SU-DHL-6 (cell line): ENCODE results near the gene PPM1G.
A peak's percentile ranks its signal among the peaks of the same experiment; 100 is the strongest.
"Not testable (repeated sequence)": the region's sequence is repeated elsewhere in the genome, so short reads cannot be mapped to it uniquely, and the experiment has no call there.

Experiments used
- H2AFZ ChIP-seq: fragments of 200-600 bp; sonication (generic); 2 replicates; pipeline ENCODE4 v1.6.1; 2014; ENCODE audit warnings: low read depth, mild to moderate bottlenecking, moderate library complexity, mixed read lengths, antibody characterized with exemption, low read length; ENCODE audit not compliant: severe bottlenecking
- H3F3A ChIP-seq: fragments of 200-600 bp; shearing (Covaris generic); 2 replicates; pipeline ENCODE4 v1.6.0; 2016; ENCODE audit warnings: antibody characterized with exemption, mild to moderate bottlenecking; ENCODE audit not compliant: insufficient read depth
- H3K27ac ChIP-seq: fragments of 200-600 bp; sonication (generic); 2 replicates; pipeline ENCODE4 v1.5.1; 2016; ENCODE audit warnings: low read depth, mild to moderate bottlenecking, low read length, moderate library complexity, mixed read lengths
- H3K27me3 ChIP-seq: fragments of 200-600 bp; sonication (generic), shearing (Covaris generic); 2 replicates; pipeline ENCODE4 v1.6.0; 2014; ENCODE audit warnings: mild to moderate bottlenecking, low read length
- H3K36me3 ChIP-seq: fragments of 200-600 bp; sonication (generic); 2 replicates; pipeline ENCODE4 v1.6.1; 2014; ENCODE audit warnings: mild to moderate bottlenecking, low read length, mixed read lengths
- H3K4me2 ChIP-seq: fragments of 300-600, 200-600 bp; shearing (Covaris generic), sonication (generic); 2 replicates; pipeline ENCODE4 v1.6.0; 2014; ENCODE audit warnings: low read length, low read depth, mild to moderate bottlenecking; ENCODE audit not compliant: poor library complexity, severe bottlenecking
- H3K4me3 ChIP-seq: fragments of 200-600 bp; sonication (generic); 2 replicates; pipeline ENCODE4 v1.5.1; 2014; ENCODE audit warnings: antibody characterized with exemption, low read length, mild to moderate bottlenecking, mixed read lengths; ENCODE audit not compliant: insufficient read depth, poor library complexity, severe bottlenecking
- H3K79me2 ChIP-seq: fragments of 200-600 bp; sonication (generic); 2 replicates; pipeline ENCODE4 v1.6.1; 2014; ENCODE audit warnings: mild to moderate bottlenecking, low read length, moderate library complexity; ENCODE audit not compliant: insufficient read depth
- H3K9ac ChIP-seq: fragments of 200-600 bp; sonication (generic); 2 replicates; pipeline ENCODE4 v1.7.0; 2014; ENCODE audit warnings: mild to moderate bottlenecking, low read length
- H3K9me2 ChIP-seq: fragments of 200-600 bp; sonication (generic); replicated peaks from 2 replicates; pipeline ENCODE4 v1.6.1; 2014; ENCODE audit warnings: low read length; ENCODE audit not compliant: insufficient read depth
- H3K9me3 ChIP-seq: fragments of 200-600 bp; sonication (generic); 2 replicates; pipeline ENCODE4 v1.6.1; 2014; ENCODE audit warnings: low read length, mixed read lengths; ENCODE audit not compliant: insufficient read depth
- H4K20me1 ChIP-seq: fragments of 200-600 bp; sonication (generic); 2 replicates; pipeline ENCODE4 v1.6.1; 2014; ENCODE audit warnings: low read depth, mild to moderate bottlenecking, antibody characterized with exemption, low read length, moderate library complexity, mixed read lengths
- CTCF ChIP-seq: fragments of 200-600 bp; sonication (generic); IDR thresholded peaks from one replicate; pipeline ENCODE4 v1.5.1; 2017; ENCODE audit warnings: antibody characterized with exemption, mild to moderate bottlenecking, low read length, moderate library complexity; ENCODE audit not compliant: insufficient read depth, poor library complexity, severe bottlenecking
- EZH2phosphoT487 ChIP-seq: fragments of 200-600 bp; sonication (generic), shearing (Covaris generic); conservative IDR thresholded peaks from 2 replicates; pipeline ENCODE4 v1.6.1; 2018; ENCODE audit warnings: mild to moderate bottlenecking, antibody characterized with exemption, low read length, moderate library complexity, mixed read lengths

The PPM1G gene

GRCh38 chr2:27428978-27429541 lies 19.7 kb upstream of the PPM1G start:
- TF ChIP-seq CTCF (no peak), EZH2phosphoT487 (no peak)
- peak overlapping the region; percentile 74 for H3K4me3 ChIP-seq
- no peaks in the 10 kb centered on the region for H3K27me3 ChIP-seq
- no peaks in the 10 kb centered on the region for H4K20me1 ChIP-seq
- H3F3A ChIP-seq, result peaks cover 8% of the 10 kb centered on the region
- H3K4me2 ChIP-seq, result peak overlapping the region; percentile 86
- peak overlapping the region; percentile 75 for H3K27ac ChIP-seq
- H3K9me3 ChIP-seq, result no peaks in the 10 kb centered on the region
- H3K36me3 ChIP-seq, result no peaks in the 10 kb centered on the region
- H2AFZ ChIP-seq, result peak overlapping the region; percentile 42
- H3K9me2 ChIP-seq, result no peaks in the 10 kb centered on the region
- peaks cover 29% of the 10 kb centered on the region for H3K79me2 ChIP-seq
- H3K9ac ChIP-seq, result peak overlapping the region; percentile 86

- H3K79me2 ChIP-seq, result peaks cover 29% of the 10 kb centered on the region
Measured at GRCh38 chr2:27428213-27428977, 19.0 kb upstream of the PPM1G start, which contains the start of gene NRBP1. Gene NRBP1 (plus strand): TSS chr2:27428631. CDS start chr2:27433274, 4,643 bp downstream.

GRCh38 chr2:27427863-27428212 lies 18.4 kb upstream of the PPM1G start:
- Histone ChIP-seq H4K20me1 (no peaks in the 10 kb centered on the region), H3K27ac (peak overlapping the region; percentile 75; the same call in 1 of the 2 replicates), H3K9me3 (no peaks in the 10 kb centered on the region), H3K9ac (peak overlapping the region; percentile 86), H3K36me3 (no peaks in the 10 kb centered on the region), H3K4me3 (peak overlapping the region; percentile 74), H3K27me3 (no peaks in the 10 kb centered on the region), H3F3A (peaks cover 11% of the 10 kb centered on the region), H3K79me2 (peaks cover 29% of the 10 kb centered on the region), H3K9me2 (no peaks in the 10 kb centered on the region), H2AFZ (peak overlapping the region; percentile 81), H3K4me2 (peak overlapping the region; percentile 86)
- TF ChIP-seq CTCF, result no peak
- no peak for TF ChIP-seq EZH2phosphoT487

More at GRCh38 chr2:27428213-27428977, 19.0 kb upstream of the PPM1G start, which contains the start of gene NRBP1:
- Histone ChIP-seq H3F3A (peaks cover 11% of the 10 kb centered on the region), H3K4me2 (peak within 1 kb of the TSS; percentile 86), H3K36me3 (no peaks in the 10 kb centered on the region), H3K27me3 (no peaks in the 10 kb centered on the region), H2AFZ (peak within 1 kb of the TSS; percentile 81), H3K9me3 (no peaks in the 10 kb centered on the region), H3K27ac (peak within 1 kb of the TSS; percentile 75), H3K9me2 (no peaks in the 10 kb centered on the region), H3K4me3 (peak within 1 kb of the TSS; percentile 74), H3K9ac (peak within 1 kb of the TSS; percentile 86), H4K20me1 (no peaks in the 10 kb centered on the region)
- no peak for TF ChIP-seq CTCF
- no peak for TF ChIP-seq EZH2phosphoT487

GRCh38 chr2:27425039-27425438 lies 15.6 kb upstream of the PPM1G start:
- not testable (repeated sequence) for H3K4me3 ChIP-seq, H3K36me3 ChIP-seq, H3K4me2 ChIP-seq

More at GRCh38 chr2:27425039-27425438, 15.6 kb upstream of the PPM1G start:
- H3K27ac ChIP-seq, H3K9ac ChIP-seq, H3K9me2 ChIP-seq, H3K27me3 ChIP-seq, H3K9me3 ChIP-seq, H4K20me1 ChIP-seq, H2AFZ ChIP-seq, H3F3A ChIP-seq: not testable (repeated sequence)
- H3K79me2 ChIP-seq, result peaks cover 10% of the 10 kb centered on the region
